GM12874 (cell line): ENCODE measurements around the gene CNPY2.

ENCODE experiments used
- CTCF ChIP-seq: IDR thresholded peaks from 2 replicates; pipeline ENCODE4 v1.5.1; 2011; ENCODE audit warnings: low read depth, mild to moderate bottlenecking, control low read depth, low read length, moderate library complexity; ENCODE audit not compliant: insufficient read depth

CNPY2 gene

GRCh38 chr12:56315622-56316473 is at the start of gene CNPY2:
CNPY2 (minus strand) TSS chr12:56315988; CDS start chr12:56315217, 771 bp downstream.
- TF ChIP-seq CTCF, result no peak

- no peak for TF ChIP-seq CTCF
These were observed 46.6 kb upstream of the CNPY2 start, which contains the start of gene APOF for GRCh38 chr12:56362130-56363059. APOF (minus strand) TSS chr12:56362857; CDS start chr12:56362745, 112 bp downstream.

GRCh38 chr12:56361487-56362129 is 45.8 kb upstream of the CNPY2 start:
- no peak for TF ChIP-seq CTCF

- no peak for TF ChIP-seq CTCF
These were observed 44.3 kb upstream of the CNPY2 start, which contains the start of gene STAT2 for GRCh38 chr12:56359851-56360767. STAT2 (minus strand) TSS chr12:56360107; CDS start chr12:56356571, 3,536 bp downstream.

- no peak for TF ChIP-seq CTCF
These were observed 43.2 kb upstream of the CNPY2 start for GRCh38 chr12:56358836-56359532.

GRCh38 chr12:56351325-56351724 is 35.5 kb upstream of the CNPY2 start:
- no peak for TF ChIP-seq CTCF
